Measurements from ENCODE around the gene MED10. TPM values are rescaled to one million over a fixed set of nuclear protein-coding genes. Genes with fewer than 3 reads are reported as not detected.
A peak's percentile ranks its signal among the peaks of the same experiment; 100 is the strongest.

Gene MED10
- 40.3 TPM for polyA plus RNA-seq (2012; ENCODE audit: missing spikeins)

- FAIRE-seq: peak; percentile 94
- peak; percentile 84 for DNase-seq (ENCODE audit: insufficient read length)
- peak; percentile 82 for TF ChIP-seq POLR2AphosphoS5 (IDR thresholded peaks at IDR 0.05; ENCODE audit: low read depth, low read length)
- TF ChIP-seq TAF1 (IDR thresholded peaks at IDR 0.05; ENCODE audit: borderline replicate concordance, low read depth, low read length): peak; percentile 69
- peak; percentile 85 for TF ChIP-seq POLR2A (IDR thresholded peaks at IDR 0.05; ENCODE audit: low read depth, low read length)
Measured at GRCh38 chr5:6377905-6378765, at the start of gene MED10. Gene MED10 (minus strand): TSS chr5:6378547. CDS start chr5:6378483, 64 bp downstream.

GRCh38 chr5:6427694-6428093, 49.3 kb upstream of the MED10 start:
- FAIRE-seq: no peak

GRCh38 chr5:6424700-6425099, 46.4 kb upstream of the MED10 start:
- no peak for FAIRE-seq

More at GRCh38 chr5:6427694-6428093, 49.3 kb upstream of the MED10 start:
- no peak for DNase-seq (ENCODE audit: insufficient read length)
- no peak for TF ChIP-seq TAF1 (IDR thresholded peaks at IDR 0.05; ENCODE audit: borderline replicate concordance, low read depth, low read length)

GRCh38 chr5:6424110-6424659, 45.8 kb upstream of the MED10 start:
- TF ChIP-seq TAF1 (IDR thresholded peaks at IDR 0.05; ENCODE audit: borderline replicate concordance, low read depth, low read length) (no peak), POLR2AphosphoS5 (IDR thresholded peaks at IDR 0.05; ENCODE audit: low read depth, low read length) (no peak), POLR2A (IDR thresholded peaks at IDR 0.05; ENCODE audit: low read depth, low read length) (no peak)
- FAIRE-seq (no peak), DNase-seq (ENCODE audit: insufficient read length) (no peak)

More at GRCh38 chr5:6424700-6425099, 46.4 kb upstream of the MED10 start:
- no peak for DNase-seq (ENCODE audit: insufficient read length)
- no peak for TF ChIP-seq POLR2A (IDR thresholded peaks at IDR 0.05; ENCODE audit: low read depth, low read length)
- TF ChIP-seq TAF1 (IDR thresholded peaks at IDR 0.05; ENCODE audit: borderline replicate concordance, low read depth, low read length): no peak
- no peak for TF ChIP-seq POLR2AphosphoS5 (IDR thresholded peaks at IDR 0.05; ENCODE audit: low read depth, low read length)

GRCh38 chr5:6423327-6424109, 45.2 kb upstream of the MED10 start:
- no peak for FAIRE-seq
- no peak for DNase-seq (ENCODE audit: insufficient read length)
- TF ChIP-seq POLR2AphosphoS5 (IDR thresholded peaks at IDR 0.05; ENCODE audit: low read depth, low read length) (no peak), TAF1 (IDR thresholded peaks at IDR 0.05; ENCODE audit: borderline replicate concordance, low read depth, low read length) (no peak), POLR2A (IDR thresholded peaks at IDR 0.05; ENCODE audit: low read depth, low read length) (no peak)

GRCh38 chr5:6419340-6419852, 41.0 kb upstream of the MED10 start:
- no peak for DNase-seq (ENCODE audit: insufficient read length)
- TF ChIP-seq TAF1 (IDR thresholded peaks at IDR 0.05; ENCODE audit: borderline replicate concordance, low read depth, low read length): no peak
- TF ChIP-seq POLR2AphosphoS5 (IDR thresholded peaks at IDR 0.05; ENCODE audit: low read depth, low read length): no peak
- no peak for TF ChIP-seq POLR2A (IDR thresholded peaks at IDR 0.05; ENCODE audit: low read depth, low read length)
- FAIRE-seq: no peak

- FAIRE-seq (no peak), DNase-seq (ENCODE audit: insufficient read length) (no peak)
- no peak for TF ChIP-seq POLR2AphosphoS5 (IDR thresholded peaks at IDR 0.05; ENCODE audit: low read depth, low read length)
- no peak for TF ChIP-seq POLR2A (IDR thresholded peaks at IDR 0.05; ENCODE audit: low read depth, low read length)
- TF ChIP-seq TAF1 (IDR thresholded peaks at IDR 0.05; ENCODE audit: borderline replicate concordance, low read depth, low read length): no peak
Measured at GRCh38 chr5:6418679-6419276, 40.4 kb upstream of the MED10 start.

GRCh38 chr5:6417657-6418056, 39.3 kb upstream of the MED10 start:
- TF ChIP-seq POLR2A (IDR thresholded peaks at IDR 0.05; ENCODE audit: low read depth, low read length) (no peak), TAF1 (IDR thresholded peaks at IDR 0.05; ENCODE audit: borderline replicate concordance, low read depth, low read length) (no peak), POLR2AphosphoS5 (IDR thresholded peaks at IDR 0.05; ENCODE audit: low read depth, low read length) (no peak)
- FAIRE-seq: no peak
- no peak for DNase-seq (ENCODE audit: insufficient read length)

- DNase-seq (ENCODE audit: insufficient read length) (no peak), FAIRE-seq (no peak)
- TF ChIP-seq TAF1 (IDR thresholded peaks at IDR 0.05; ENCODE audit: borderline replicate concordance, low read depth, low read length) (no peak), POLR2AphosphoS5 (IDR thresholded peaks at IDR 0.05; ENCODE audit: low read depth, low read length) (no peak), POLR2A (IDR thresholded peaks at IDR 0.05; ENCODE audit: low read depth, low read length) (no peak)
Measured at GRCh38 chr5:6412811-6413210, 34.5 kb upstream of the MED10 start.

- no peak for TF ChIP-seq POLR2A (IDR thresholded peaks at IDR 0.05; ENCODE audit: low read depth, low read length)
- TF ChIP-seq TAF1 (IDR thresholded peaks at IDR 0.05; ENCODE audit: borderline replicate concordance, low read depth, low read length): no peak
- TF ChIP-seq POLR2AphosphoS5 (IDR thresholded peaks at IDR 0.05; ENCODE audit: low read depth, low read length): no peak
- DNase-seq (ENCODE audit: insufficient read length) (no peak), FAIRE-seq (no peak)
Measured at GRCh38 chr5:6411141-6411540, 32.8 kb upstream of the MED10 start.

GRCh38 chr5:6410421-6410820, 32.1 kb upstream of the MED10 start:
- TF ChIP-seq POLR2A (IDR thresholded peaks at IDR 0.05; ENCODE audit: low read depth, low read length): no peak
- no peak for TF ChIP-seq TAF1 (IDR thresholded peaks at IDR 0.05; ENCODE audit: borderline replicate concordance, low read depth, low read length)
- no peak for TF ChIP-seq POLR2AphosphoS5 (IDR thresholded peaks at IDR 0.05; ENCODE audit: low read depth, low read length)
- no peak for FAIRE-seq
- no peak for DNase-seq (ENCODE audit: insufficient read length)

Data from GM12892 (cell line).